Adipocyte (in vitro differentiated cells): ENCODE data around the gene OR7C2.

Source experiments
- DNase-seq: peaks from one replicate; pipeline ENCODE4 v3.0.0-alpha.2; 2015; ENCODE audit warnings: low read depth
- H3K27me3 ChIP-seq: replicated peaks from 2 replicates; pipeline ENCODE4 v1.7.0; 2013; ENCODE audit warnings: mild to moderate bottlenecking, low read length, moderate library complexity; ENCODE audit not compliant: control insufficient read depth, insufficient read depth
- H3K36me3 ChIP-seq: 2 replicates; pipeline ENCODE4 v1.7.0; 2013; ENCODE audit warnings: low read length, mild to moderate bottlenecking, moderate library complexity; ENCODE audit not compliant: control insufficient read depth, insufficient read depth, severe bottlenecking
- H3K4me1 ChIP-seq: 2 replicates; pipeline ENCODE4 v1.7.0; 2013; ENCODE audit warnings: mild to moderate bottlenecking, low read length, moderate library complexity; ENCODE audit not compliant: control insufficient read depth, insufficient read depth
- H3K4me3 ChIP-seq: 2 replicates; pipeline ENCODE4 v1.7.0; 2013; ENCODE audit warnings: mild to moderate bottlenecking, low read length, moderate library complexity
- H3K9ac ChIP-seq: 2 replicates; pipeline ENCODE4 v1.7.0; 2013; ENCODE audit warnings: mild to moderate bottlenecking, low read length, moderate library complexity
- H3K9me3 ChIP-seq: 2 replicates; pipeline ENCODE4 v1.7.0; 2013; ENCODE audit warnings: mild to moderate bottlenecking, low read length, moderate library complexity; ENCODE audit not compliant: control insufficient read depth

Gene OR7C2

DNA sequence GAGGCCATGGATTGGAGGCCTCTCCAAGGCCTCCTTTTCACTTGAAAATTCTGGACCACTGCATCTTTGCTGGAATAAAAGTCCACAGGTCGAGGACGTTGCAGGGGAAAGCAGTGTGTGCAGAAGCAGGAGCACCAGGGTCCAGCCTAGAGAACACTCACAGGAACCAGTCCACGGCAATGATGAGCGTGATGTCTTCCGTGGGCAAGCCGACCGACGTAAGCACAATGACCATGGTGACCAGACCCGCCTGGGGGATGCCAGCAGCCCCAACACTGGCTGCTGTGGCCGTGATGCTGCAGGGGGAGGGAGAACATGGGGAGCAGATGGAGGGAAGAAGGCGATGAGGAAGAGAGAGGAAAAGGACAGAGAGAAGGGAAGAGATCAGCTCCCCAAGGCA is 11.5 kb downstream of the OR7C2 start:
- no peak overlapping the region for H3K9ac ChIP-seq
- no peak for DNase-seq
- H3K4me3 ChIP-seq, result no peak overlapping the region
- H3K27me3 ChIP-seq, result no peaks in the 10 kb centered on the region
- no peaks in the 10 kb centered on the region for H3K4me1 ChIP-seq
- H3K9me3 ChIP-seq, result peaks cover 10% of the 10 kb centered on the region
- no peaks in the 10 kb centered on the region for H3K36me3 ChIP-seq

- Histone ChIP-seq H3K36me3 (no peaks in the 10 kb centered on the region), H3K9me3 (peaks cover 18% of the 10 kb centered on the region), H3K9ac (no peak overlapping the region), H3K4me1 (no peaks in the 10 kb centered on the region), H3K4me3 (no peak overlapping the region), H3K27me3 (no peaks in the 10 kb centered on the region)
- DNase-seq, result no peak
Measured at GRCh38 chr19:14954071-14954655, 12.9 kb downstream of the OR7C2 start.

DNA sequence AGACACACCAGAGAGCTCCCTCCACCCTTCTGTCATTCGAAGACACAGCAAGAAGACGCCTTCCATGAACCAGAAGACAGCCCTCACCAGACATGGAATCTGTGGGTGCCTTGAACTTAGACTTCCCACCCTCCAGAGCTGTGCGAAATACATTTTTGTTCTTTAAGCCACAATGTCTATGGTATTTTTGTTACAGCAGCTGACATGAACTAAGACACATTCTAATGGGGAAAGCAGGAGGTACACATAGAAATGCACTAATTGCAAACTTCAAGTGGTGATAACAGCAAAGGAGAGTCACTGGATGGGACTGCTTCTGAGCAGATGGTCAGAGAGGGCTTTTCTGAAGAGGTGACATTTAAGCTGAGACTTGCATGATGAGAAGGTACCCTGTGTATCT is 16.2 kb downstream of the OR7C2 start:
- peaks cover 33% of the 10 kb centered on the region for H3K9me3 ChIP-seq

GRCh38 chr19:14959263-14959662 is 18.0 kb downstream of the OR7C2 start:
- Histone ChIP-seq H3K36me3 (no peaks in the 10 kb centered on the region), H3K9ac (no peak overlapping the region), H3K4me3 (no peak overlapping the region), H3K9me3 (peaks cover 38% of the 10 kb centered on the region), H3K4me1 (no peaks in the 10 kb centered on the region), H3K27me3 (no peaks in the 10 kb centered on the region)
- no peak for DNase-seq

More for the DNA sequence above, 16.2 kb downstream of the OR7C2 start:
- Histone ChIP-seq H3K9ac (no peak overlapping the region), H3K4me3 (no peak overlapping the region), H3K27me3 (no peaks in the 10 kb centered on the region), H3K4me1 (no peaks in the 10 kb centered on the region), H3K36me3 (no peaks in the 10 kb centered on the region)
- no peak for DNase-seq

DNA sequence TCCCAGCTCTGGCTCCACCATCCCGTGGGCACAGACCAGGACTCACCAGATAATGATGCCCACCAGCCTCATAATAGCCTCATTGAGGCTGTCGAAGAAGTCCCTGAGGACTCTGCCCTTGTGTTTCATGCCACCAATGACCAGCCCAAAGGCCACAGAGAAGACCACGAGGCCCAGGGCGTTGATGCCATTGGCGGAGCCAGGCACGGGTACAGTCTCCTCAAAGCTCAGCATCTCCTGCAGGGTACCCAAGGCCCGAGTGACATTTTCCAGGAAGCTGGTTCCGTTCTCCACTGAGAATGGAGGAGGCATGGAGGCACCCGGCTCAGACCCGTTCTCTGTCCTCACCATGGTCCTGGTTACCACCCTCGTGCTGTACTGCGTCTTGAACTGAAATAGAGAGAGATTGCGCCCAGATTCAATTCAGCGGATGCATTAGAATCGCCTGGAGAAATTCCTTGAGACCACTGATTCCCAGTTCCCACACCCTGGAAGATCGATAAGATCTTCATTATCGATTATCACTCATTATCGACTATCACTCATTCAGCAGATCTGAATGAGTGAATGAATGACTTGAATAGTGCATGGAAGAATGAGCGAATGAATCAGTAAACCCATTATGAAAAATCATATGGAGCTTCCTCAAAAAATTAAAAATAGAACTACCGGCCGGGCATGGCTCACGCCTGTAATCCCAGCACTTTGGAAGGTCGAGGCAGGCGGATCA is 20.8 kb downstream of the OR7C2 start:
- H3K27me3 ChIP-seq, result no peaks in the 10 kb centered on the region
- no peaks in the 10 kb centered on the region for H3K36me3 ChIP-seq
- H3K9me3 ChIP-seq, result peaks cover 33% of the 10 kb centered on the region
- no peak overlapping the region for H3K4me3 ChIP-seq
- H3K9ac ChIP-seq, result no peak overlapping the region
- no peak for DNase-seq
- no peaks in the 10 kb centered on the region for H3K4me1 ChIP-seq

DNA sequence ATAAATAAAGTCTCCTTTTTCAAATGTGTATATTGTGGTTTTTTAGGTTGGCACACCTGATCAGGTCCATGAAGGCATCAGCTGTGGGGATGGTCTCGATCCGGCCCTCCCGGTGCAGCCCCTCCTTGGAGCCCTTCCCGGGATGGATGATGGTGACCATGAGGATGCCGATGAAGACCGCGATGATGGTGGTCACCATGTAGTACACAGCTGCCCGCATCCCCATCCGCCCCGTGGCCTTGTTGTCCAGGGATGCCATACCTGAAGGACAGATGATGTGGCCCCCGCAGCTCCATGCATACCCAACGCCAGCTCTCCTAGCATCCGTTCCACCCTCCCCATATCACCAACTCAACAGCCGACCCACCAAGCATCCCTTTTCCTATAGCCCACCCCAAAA is 27.0 kb downstream of the OR7C2 start:
- H3K27me3 ChIP-seq, result no peaks in the 10 kb centered on the region
- H3K4me3 ChIP-seq, result no peak overlapping the region
- H3K9me3 ChIP-seq, result peaks cover under 1% of the 10 kb centered on the region
- no peaks in the 10 kb centered on the region for H3K36me3 ChIP-seq
- H3K9ac ChIP-seq, result no peak overlapping the region
- no peak for DNase-seq
- no peaks in the 10 kb centered on the region for H3K4me1 ChIP-seq

- no peaks in the 10 kb centered on the region for H3K4me1 ChIP-seq
- DNase-seq, result no peak
- peaks cover 4% of the 10 kb centered on the region for H3K9me3 ChIP-seq
- no peak overlapping the region for H3K4me3 ChIP-seq
- no peaks in the 10 kb centered on the region for H3K27me3 ChIP-seq
- no peaks in the 10 kb centered on the region for H3K36me3 ChIP-seq
- no peak overlapping the region for H3K9ac ChIP-seq
Measured at GRCh38 chr19:14971474-14971873, 30.2 kb downstream of the OR7C2 start.

GRCh38 chr19:14972676-14973075 is 31.4 kb downstream of the OR7C2 start:
- Histone ChIP-seq H3K9me3 (peaks cover 4% of the 10 kb centered on the region), H3K36me3 (no peaks in the 10 kb centered on the region), H3K4me3 (no peak overlapping the region), H3K27me3 (peaks cover 5% of the 10 kb centered on the region), H3K4me1 (no peaks in the 10 kb centered on the region), H3K9ac (no peak overlapping the region)
- DNase-seq, result no peak

DNA sequence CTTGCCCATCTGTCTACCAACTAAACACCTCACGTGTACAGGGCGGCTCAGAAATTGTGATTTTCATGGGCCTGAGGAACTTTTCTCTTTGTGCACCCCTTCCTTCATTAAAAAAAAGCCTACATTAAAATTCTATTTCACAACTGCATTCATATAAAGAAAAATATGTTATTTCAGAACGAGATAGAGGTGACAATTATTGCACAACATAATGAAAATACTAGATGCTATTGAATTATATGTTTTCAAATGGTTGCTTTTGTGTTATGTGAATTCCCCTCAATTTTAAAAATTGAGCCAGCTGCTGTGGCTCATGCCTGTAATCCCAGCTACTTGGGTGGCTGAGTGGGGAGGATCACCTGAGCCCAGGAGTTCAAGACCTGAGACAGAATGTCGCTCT is 33.2 kb downstream of the OR7C2 start:
- H3K9me3 ChIP-seq, result peaks cover 4% of the 10 kb centered on the region
- H3K4me3 ChIP-seq, result no peak overlapping the region
- peaks cover 15% of the 10 kb centered on the region for H3K27me3 ChIP-seq
- DNase-seq, result no peak
- H3K36me3 ChIP-seq, result no peaks in the 10 kb centered on the region
- H3K9ac ChIP-seq, result no peak overlapping the region
- no peaks in the 10 kb centered on the region for H3K4me1 ChIP-seq

GRCh38 chr19:14977128-14977527 is 35.8 kb downstream of the OR7C2 start:
- H3K9me3 ChIP-seq, result peaks cover 4% of the 10 kb centered on the region
- H3K9ac ChIP-seq, result no peak overlapping the region
- DNase-seq, result no peak
- H3K27me3 ChIP-seq, result peaks cover 29% of the 10 kb centered on the region
- no peak overlapping the region for H3K4me3 ChIP-seq
- no peaks in the 10 kb centered on the region for H3K36me3 ChIP-seq
- H3K4me1 ChIP-seq, result no peaks in the 10 kb centered on the region

DNA sequence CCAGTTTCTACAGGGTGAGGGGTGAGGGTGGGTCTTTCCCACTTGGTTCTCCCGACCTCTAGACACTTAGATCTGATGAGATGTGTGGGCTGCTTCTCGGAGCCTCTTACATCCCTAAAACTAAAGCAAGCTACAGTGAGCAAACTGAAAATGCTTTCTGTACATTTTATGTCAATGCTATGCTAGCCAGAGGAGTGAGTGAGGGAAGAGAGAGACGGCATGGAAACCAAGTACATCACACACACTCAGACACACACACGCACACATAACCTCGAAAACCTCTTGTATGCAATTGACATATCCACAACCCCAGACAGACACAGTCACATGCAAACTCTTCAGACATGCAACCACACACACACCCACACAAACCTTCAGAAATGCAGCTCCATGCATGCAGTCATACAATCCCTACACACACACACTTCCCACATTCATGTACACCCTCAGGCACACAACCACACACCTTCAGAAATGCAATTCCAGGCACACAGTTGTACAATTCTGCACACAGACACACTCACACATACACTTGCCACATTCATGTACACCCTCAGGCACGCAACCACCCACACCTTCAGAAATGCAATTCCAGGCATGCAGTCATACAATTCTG is 37.0 kb downstream of the OR7C2 start:
- Histone ChIP-seq H3K4me1 (no peaks in the 10 kb centered on the region), H3K9me3 (peaks cover 4% of the 10 kb centered on the region), H3K4me3 (no peak overlapping the region), H3K36me3 (no peaks in the 10 kb centered on the region), H3K9ac (no peak overlapping the region), H3K27me3 (peaks cover 29% of the 10 kb centered on the region)
- no peak for DNase-seq
